K562 (cell line): Measurements from ENCODE around the gene NTRK3. TPM values are rescaled to one million over a fixed set of nuclear protein-coding genes. Genes with fewer than 3 reads are reported as not detected.

Source experiments
- ATAC-seq: fragments of 200-7000 bp; cut with Tn5 transposase; 3 replicates; pipeline ENCODE4 v1.9.1; 2020; ENCODE audit warnings: moderate library complexity
- BruUV-seq: library from RNA; stranded (reverse); fragments of 400-500 nt; replicated peaks from 2 replicates; lab custom pipeline; 2021; lab: Mats Ljungman, UMichigan
- CTCF ChIA-PET: fragments of 300-600 bp; formaldehyde crosslinking; extraction: SDS; loops from one replicate; lab custom pipeline; 2021; ENCODE audit warnings: low intra/inter-chr PET ratio; lab: Yijun Ruan, JAX
- POLR2A ChIA-PET: fragments of 300-600, 350-650 bp; sonication (Branson Sonifier 250); formaldehyde crosslinking; extraction: SDS; loops from one replicate; lab custom pipeline; 2021; ENCODE audit warnings: antibody characterized with exemption, inconsistent platforms; lab: Yijun Ruan, JAX
- DNase-seq, 4 experiments: peaks; one replicate each; pipeline versions ENCODE4 v3.0.0 to v3.0.0-alpha.2; 2011 to 2018; ENCODE audit warnings: low spot score in 3 of 4, mixed read lengths in 3 of 4; ENCODE audit errors: extremely low read depth in 1 of 4
- FAIRE-seq: peaks from 2 replicates; lab custom pipeline; 2011; peaks lifted over from hg19 to GRCh38; lab: Jason Lieb, UNC
- H2AFZ ChIP-seq: 2 replicates; pipeline ENCODE4 v1.6.0; 2011; ENCODE audit warnings: low read depth, low read length, control low read depth, inconsistent platforms
- H3K27ac ChIP-seq: fragments of 200-600 bp; 3 replicates; pipeline ENCODE4 v1.8.0; 2011; ENCODE audit warnings: low read depth, mild to moderate bottlenecking, control low read depth, inconsistent platforms, low read length, moderate library complexity, mixed read lengths; ENCODE audit errors: extremely low read depth
- H3K27me3 ChIP-seq, 2 experiments: fragments of 300-600 bp in 1 of 2; 2 replicates in 1 of 2; 3 replicates in 1 of 2; pipeline versions ENCODE4 v1.6.0 to v1.8.0; 2011; ENCODE audit warnings: inconsistent platforms in 2 of 2, low read length in 2 of 2, mild to moderate bottlenecking in 1 of 2, mixed read lengths in 1 of 2, moderate library complexity in 1 of 2; ENCODE audit not compliant: control insufficient read depth in 2 of 2, insufficient read depth in 2 of 2
- H3K36me3 ChIP-seq: fragments of 300-600 bp; 3 replicates; pipeline ENCODE4 v1.8.0; 2011; ENCODE audit warnings: mild to moderate bottlenecking, low read length, inconsistent platforms; ENCODE audit not compliant: control insufficient read depth, insufficient read depth
- H3K4me1 ChIP-seq, 2 experiments: fragments of 200-600 bp in 1 of 2; replicated peaks in 1 of 2; 2 replicates in 1 of 2; 3 replicates in 1 of 2; pipeline versions ENCODE4 v1.5.1 to v1.8.0; 2011; ENCODE audit warnings: inconsistent platforms in 2 of 2, low read length in 2 of 2, mild to moderate bottlenecking in 1 of 2, mixed read lengths in 1 of 2, moderate library complexity in 1 of 2; ENCODE audit not compliant: control insufficient read depth in 2 of 2, insufficient read depth in 2 of 2
- H3K4me2 ChIP-seq: 2 replicates; pipeline ENCODE4 v1.6.1; 2011; ENCODE audit warnings: low read length, control low read depth, inconsistent platforms, mixed read lengths; ENCODE audit not compliant: insufficient read depth
- H3K4me3 ChIP-seq: fragments of 200-600 bp; sonication (generic), shearing (Covaris generic); 2 replicates; pipeline ENCODE4 v1.5.1; 2016; ENCODE audit warnings: control low read depth, inconsistent platforms
- H3K79me2 ChIP-seq: fragments of 200-600 bp; 3 replicates; pipeline ENCODE4 v1.8.0; 2011; ENCODE audit warnings: low read length, inconsistent platforms; ENCODE audit not compliant: control insufficient read depth, insufficient read depth
- H3K9ac ChIP-seq, 2 experiments: 2 replicates each; pipeline versions ENCODE4 v1.6.0 to v1.6.1; 2011; ENCODE audit warnings: low read depth in 2 of 2, low read length in 2 of 2, control low read depth in 1 of 2, inconsistent platforms in 1 of 2, mild to moderate bottlenecking in 1 of 2, mixed read lengths in 1 of 2; ENCODE audit not compliant: insufficient read depth in 1 of 2
- H3K9me1 ChIP-seq: one replicate; pipeline ENCODE4 v1.6.0; 2011; ENCODE audit warnings: inconsistent platforms, mild to moderate bottlenecking, low read length, moderate library complexity; ENCODE audit not compliant: control insufficient read depth, insufficient read depth
- H3K9me3 ChIP-seq: replicated peaks from 2 replicates; pipeline ENCODE4 v1.5.1; 2011; ENCODE audit warnings: low read depth, low read length, inconsistent platforms; ENCODE audit not compliant: control insufficient read depth, insufficient read depth
- H4K20me1 ChIP-seq: replicated peaks from 2 replicates; pipeline ENCODE4 v1.6.1; 2011; ENCODE audit warnings: low read length, inconsistent platforms, mixed read lengths; ENCODE audit not compliant: control insufficient read depth, insufficient read depth
- CBFA2T3 ChIP-seq: fragments of 450-650 bp; IDR thresholded peaks from 2 replicates; pipeline ENCODE4 v1.6.1; 2017
- CCNT2 ChIP-seq: IDR thresholded peaks from 2 replicates; pipeline ENCODE4 v1.6.1; 2011; ENCODE audit warnings: borderline replicate concordance, low read depth, mild to moderate bottlenecking, moderate library complexity, mixed read lengths, low read length; ENCODE audit not compliant: insufficient read length; ENCODE audit errors: extremely low read depth
- CXXC5 ChIP-seq: fragments of 250-450 bp; sonication (Bioruptor Pico); IDR thresholded peaks from 2 replicates; pipeline ENCODE4 v1.8.0; 2022; ENCODE audit warnings: inconsistent platforms, mild to moderate bottlenecking, moderate library complexity
- NELFE ChIP-seq: IDR thresholded peaks from 2 replicates; pipeline ENCODE4 v1.6.1; 2011; ENCODE audit warnings: mild to moderate bottlenecking; ENCODE audit not compliant: insufficient read depth, insufficient read length
- SIN3A ChIP-seq, 2 experiments: fragments of 150-350 bp in 1 of 2; IDR thresholded peaks; 2 replicates each; pipeline ENCODE4 v1.6.1; 2011 to 2016; ENCODE audit warnings: borderline replicate concordance in 2 of 2, low read depth in 2 of 2, low read length in 2 of 2, mild to moderate bottlenecking in 2 of 2, moderate library complexity in 2 of 2; ENCODE audit not compliant: control insufficient read depth in 1 of 2
- SRF ChIP-seq, 2 experiments: fragments of 250-450, 450-650 bp in 1 of 2; sonication (Bioruptor Pico) in 1 of 2; sonication (generic) in 1 of 2; formaldehyde crosslinking; IDR thresholded peaks; 2 replicates each; pipeline versions ENCODE4 v1.5.0 to v1.5.1; 2020 to 2022; ENCODE audit warnings: mild to moderate bottlenecking in 1 of 2, missing genetic modification reagents in 1 of 2
- TAL1 ChIP-seq: fragments of 450-650 bp; IDR thresholded peaks from 2 replicates; pipeline ENCODE4 v1.6.1; 2016; ENCODE audit warnings: mild to moderate bottlenecking
- WGBS: fragments of 100-300 bp; shearing (Covaris generic); methylation state at CpG from one replicate; pipeline ENCODE4 v1.1.6; 2016; ENCODE audit warnings: low coverage, mixed read lengths; ENCODE audit not compliant: insufficient coverage; ENCODE audit errors: missing lambda C conversion rate; 5-methylcytosine and 5-hydroxymethylcytosine counted together
- in situ Hi-C: fragments of 300-500 bp; cut with MboI; formaldehyde crosslinking; loops from 4 replicates; pipeline ENCODE4 v1.15.0; 2018; ENCODE audit warnings: inconsistent platforms, mixed read lengths
- intact Hi-C: fragments of 100-400 bp; cut with micrococcal nuclease; formaldehyde crosslinking; loops from 2 replicates; pipeline ENCODE4 v1.14.2; 2022
- polyA plus RNA-seq, 8 experiments: library from polyadenylated mRNA; depleted of rRNA in 4 of 8; stranded (reverse) in 5 of 8; unstranded in 3 of 8; fragments of >200 nt; fragmentation: Nextera tagmentation in 2 of 8; fragmentation: Illumina TruSeq in 1 of 8; extraction: Ambion mirVana in 2 of 8; extraction: Trizol in 1 of 8; gene quantifications; 2 replicates each; pipeline versions ENCODE4 v1.2.1 to v1.2.3, GENCODE V29; 2011 to 2014; ENCODE audit warnings: inconsistent platforms in 1 of 8, missing spikeins in 1 of 8
- total RNA-seq, 7 experiments: library from RNA; depleted of rRNA in 6 of 7; stranded (reverse); fragments of >200 nt in 6 of 7; fragmentation: Illumina TruSeq in 2 of 7; extraction: Trizol in 2 of 7; gene quantifications; 2 replicates each; pipeline versions ENCODE4 v1.2.1 to v1.2.3, GENCODE V29; 2011 to 2021; ENCODE audit warnings: low replicate concordance in 1 of 7
- TF ChIP-seq, protein P1 (sequence below): fragments of 450-650 bp; IDR thresholded peaks from 2 replicates; pipeline ENCODE4 v1.6.1; 2016; ENCODE audit warnings: borderline replicate concordance
- TF ChIP-seq, protein P2 (sequence below): fragments of 450-650 bp; formaldehyde crosslinking; IDR thresholded peaks from 2 replicates; pipeline ENCODE4 v1.4.0; 2022; ENCODE audit warnings: mild to moderate bottlenecking, moderate library complexity

The NTRK3 gene
- total and polyA plus RNA-seq, 9 of the 15 experiments (the other 6 are each of a cell fraction or from before 2014, with no cell fraction given), result 0.11 to 0.13 TPM; not detected in 7

DNA sequence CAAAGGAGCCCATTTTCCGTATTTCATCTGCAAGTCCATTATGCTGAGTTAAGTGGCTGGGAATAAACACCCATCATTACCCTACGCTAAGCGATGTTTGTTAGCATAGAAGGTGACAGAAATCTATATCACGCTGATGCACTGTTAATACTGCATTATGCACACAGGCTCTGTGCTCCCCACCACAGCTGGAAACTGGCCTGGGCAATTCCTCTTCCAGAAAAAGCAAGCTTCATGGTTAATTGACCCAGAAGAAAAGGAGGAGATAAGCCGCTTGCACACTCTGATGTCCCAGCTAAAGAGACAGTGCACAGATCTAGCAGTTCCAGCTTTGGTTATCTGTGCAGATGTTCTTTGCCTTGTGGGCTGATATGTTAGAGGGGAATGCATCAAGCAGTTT is 232.6 kb downstream of the NTRK3 start:
- H2AFZ ChIP-seq, result no peak overlapping the region
- intact Hi-C loops (no loop called here), in situ Hi-C loops (no loop called here)
- no peak overlapping the region for H3K9ac ChIP-seq
- H3K27ac ChIP-seq, result no peak overlapping the region
- no peak overlapping the region for H3K4me2 ChIP-seq
- no TSS peak for BruUV-seq
- H3K4me3 ChIP-seq, result no peak overlapping the region
- H3K4me1 ChIP-seq, result no peaks in the 10 kb centered on the region
- ATAC-seq (no peak), DNase-seq (no peak), FAIRE-seq (no peak)
- H3K9me3 ChIP-seq, result no peaks in the 10 kb centered on the region
- peaks cover 0 to 4% of the 10 kb centered on the region in 2 experiments; a peak in 3 of 5 replicates for H3K27me3 ChIP-seq
- POLR2A ChIA-PET, result no interaction called here
- TF ChIP-seq CXXC5 (CRISPR knock-in tag) (no peak), SRF (CRISPR knock-in tag; IDR thresholded peaks at IDR 0.05) (no peak), SIN3A (IDR thresholded peaks at IDR 0.05; ENCODE audit: borderline replicate concordance in 2 of 2, control insufficient read depth in 1 of 2, low read depth in 2 of 2, low read length in 2 of 2) (no peak), CBFA2T3 (peak; percentile 38), NELFE (no peak), CCNT2 (no peak), TAL1 (peak; percentile 7; the same call in 1 of the 2 replicates)
- TF ChIP-seq, protein P1, sequence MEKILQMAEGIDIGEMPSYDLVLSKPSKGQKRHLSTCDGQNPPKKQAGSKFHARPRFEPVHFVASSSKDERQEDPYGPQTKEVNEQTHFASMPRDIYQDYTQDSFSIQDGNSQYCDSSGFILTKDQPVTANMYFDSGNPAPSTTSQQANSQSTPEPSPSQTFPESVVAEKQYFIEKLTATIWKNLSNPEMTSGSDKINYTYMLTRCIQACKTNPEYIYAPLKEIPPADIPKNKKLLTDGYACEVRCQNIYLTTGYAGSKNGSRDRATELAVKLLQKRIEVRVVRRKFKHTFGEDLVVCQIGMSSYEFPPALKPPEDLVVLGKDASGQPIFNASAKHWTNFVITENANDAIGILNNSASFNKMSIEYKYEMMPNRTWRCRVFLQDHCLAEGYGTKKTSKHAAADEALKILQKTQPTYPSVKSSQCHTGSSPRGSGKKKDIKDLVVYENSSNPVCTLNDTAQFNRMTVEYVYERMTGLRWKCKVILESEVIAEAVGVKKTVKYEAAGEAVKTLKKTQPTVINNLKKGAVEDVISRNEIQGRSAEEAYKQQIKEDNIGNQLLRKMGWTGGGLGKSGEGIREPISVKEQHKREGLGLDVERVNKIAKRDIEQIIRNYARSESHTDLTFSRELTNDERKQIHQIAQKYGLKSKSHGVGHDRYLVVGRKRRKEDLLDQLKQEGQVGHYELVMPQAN, result no peak
- TF ChIP-seq, protein P2, sequence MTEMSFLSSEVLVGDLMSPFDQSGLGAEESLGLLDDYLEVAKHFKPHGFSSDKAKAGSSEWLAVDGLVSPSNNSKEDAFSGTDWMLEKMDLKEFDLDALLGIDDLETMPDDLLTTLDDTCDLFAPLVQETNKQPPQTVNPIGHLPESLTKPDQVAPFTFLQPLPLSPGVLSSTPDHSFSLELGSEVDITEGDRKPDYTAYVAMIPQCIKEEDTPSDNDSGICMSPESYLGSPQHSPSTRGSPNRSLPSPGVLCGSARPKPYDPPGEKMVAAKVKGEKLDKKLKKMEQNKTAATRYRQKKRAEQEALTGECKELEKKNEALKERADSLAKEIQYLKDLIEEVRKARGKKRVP, result no peak
- H4K20me1 ChIP-seq, result no peaks in the 10 kb centered on the region; the same call in 1 of the 2 replicates
- no peaks in the 10 kb centered on the region for H3K36me3 ChIP-seq
- no peaks in the 10 kb centered on the region for H3K9me1 ChIP-seq
- no peaks in the 10 kb centered on the region for H3K79me2 ChIP-seq
- WGBS, result 0% methylated on average over 5 of the region's 5 CpGs
- CTCF ChIA-PET, result no interaction called here
